ENCODE data around the gene C2orf69.

C2orf69 gene

DNA sequence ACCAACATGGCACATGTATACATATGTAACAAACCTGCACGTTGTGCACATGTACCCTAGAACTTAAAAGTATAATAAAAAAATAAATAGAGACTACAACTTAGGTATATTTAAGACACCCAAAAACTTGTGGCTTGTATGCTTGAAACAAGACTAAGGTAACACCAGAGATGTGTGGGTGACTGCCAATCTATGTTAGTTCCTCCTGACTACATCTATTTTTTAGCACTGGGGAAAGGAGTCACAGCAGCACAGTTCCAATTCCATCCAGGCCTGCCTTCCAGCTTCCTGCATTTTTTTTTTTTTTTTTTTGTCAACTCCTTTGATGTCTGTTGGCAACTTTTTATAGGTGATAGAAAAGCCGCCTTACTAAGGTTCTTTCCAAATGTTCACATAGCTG is 18.2 kb downstream of the C2orf69 start:
- TF ChIP-seq, protein P1, sequence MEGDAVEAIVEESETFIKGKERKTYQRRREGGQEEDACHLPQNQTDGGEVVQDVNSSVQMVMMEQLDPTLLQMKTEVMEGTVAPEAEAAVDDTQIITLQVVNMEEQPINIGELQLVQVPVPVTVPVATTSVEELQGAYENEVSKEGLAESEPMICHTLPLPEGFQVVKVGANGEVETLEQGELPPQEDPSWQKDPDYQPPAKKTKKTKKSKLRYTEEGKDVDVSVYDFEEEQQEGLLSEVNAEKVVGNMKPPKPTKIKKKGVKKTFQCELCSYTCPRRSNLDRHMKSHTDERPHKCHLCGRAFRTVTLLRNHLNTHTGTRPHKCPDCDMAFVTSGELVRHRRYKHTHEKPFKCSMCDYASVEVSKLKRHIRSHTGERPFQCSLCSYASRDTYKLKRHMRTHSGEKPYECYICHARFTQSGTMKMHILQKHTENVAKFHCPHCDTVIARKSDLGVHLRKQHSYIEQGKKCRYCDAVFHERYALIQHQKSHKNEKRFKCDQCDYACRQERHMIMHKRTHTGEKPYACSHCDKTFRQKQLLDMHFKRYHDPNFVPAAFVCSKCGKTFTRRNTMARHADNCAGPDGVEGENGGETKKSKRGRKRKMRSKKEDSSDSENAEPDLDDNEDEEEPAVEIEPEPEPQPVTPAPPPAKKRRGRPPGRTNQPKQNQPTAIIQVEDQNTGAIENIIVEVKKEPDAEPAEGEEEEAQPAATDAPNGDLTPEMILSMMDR (IDR thresholded peaks at IDR 0.05), result no peak
- TF ChIP-seq ZFX (IDR thresholded peaks at IDR 0.05; ENCODE audit: borderline replicate concordance), result no peak
- H3K27ac ChIP-seq, result no peak overlapping the region

DNA sequence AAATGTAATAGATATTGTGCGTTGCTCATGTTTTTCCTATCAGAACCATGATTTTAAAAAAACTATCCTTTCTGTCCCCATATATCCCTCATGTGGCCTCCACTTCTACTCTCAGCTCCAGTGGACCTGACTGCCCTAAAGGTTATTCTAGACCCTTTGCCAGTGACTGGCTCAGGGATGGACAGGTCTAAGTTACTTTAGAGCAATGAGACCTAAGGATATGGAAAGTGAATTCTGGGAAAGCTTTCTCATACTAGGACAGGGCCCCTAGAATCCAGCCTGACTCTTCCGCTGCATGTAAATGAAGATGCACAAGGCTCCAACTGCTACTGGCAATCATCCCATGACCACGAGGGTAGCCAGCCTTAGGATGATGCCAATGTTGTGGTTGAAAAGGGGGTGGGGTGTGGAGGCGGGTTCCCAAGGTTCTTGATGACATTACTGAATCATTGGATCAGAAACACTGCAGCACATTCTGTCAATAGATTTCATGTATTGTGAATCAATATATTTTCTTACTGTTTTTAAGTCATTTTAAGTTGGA is 21.3 kb downstream of the C2orf69 start:
- no peak overlapping the region for H3K27ac ChIP-seq

DNA sequence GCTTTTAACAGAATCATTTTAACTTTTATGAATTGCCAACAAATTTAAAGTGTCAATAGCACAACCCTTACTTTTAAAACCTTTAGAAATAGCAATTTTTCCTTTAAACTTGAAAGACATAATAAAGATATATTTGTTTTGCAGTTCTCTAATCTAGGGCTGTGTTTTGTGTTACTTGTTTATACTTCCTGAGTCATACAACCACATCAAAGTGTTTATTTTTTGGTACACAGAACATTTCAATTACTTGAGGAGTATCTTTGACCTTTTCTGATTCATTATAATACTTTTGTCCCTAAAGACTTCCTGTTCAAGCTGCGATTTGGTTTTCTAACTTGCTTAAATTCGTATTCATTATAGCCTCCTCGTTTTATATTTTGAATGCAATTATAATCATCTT is 22.4 kb downstream of the C2orf69 start:
- H3K27ac ChIP-seq, result no peak overlapping the region
- TF ChIP-seq ZFX (IDR thresholded peaks at IDR 0.05; ENCODE audit: borderline replicate concordance), result no peak
- TF ChIP-seq, protein P1 (IDR thresholded peaks at IDR 0.05), result no peak

More for the DNA sequence above, 21.3 kb downstream of the C2orf69 start:
- TF ChIP-seq, protein P1 (IDR thresholded peaks at IDR 0.05), result no peak
- TF ChIP-seq ZFX (IDR thresholded peaks at IDR 0.05; ENCODE audit: borderline replicate concordance), result no peak

DNA sequence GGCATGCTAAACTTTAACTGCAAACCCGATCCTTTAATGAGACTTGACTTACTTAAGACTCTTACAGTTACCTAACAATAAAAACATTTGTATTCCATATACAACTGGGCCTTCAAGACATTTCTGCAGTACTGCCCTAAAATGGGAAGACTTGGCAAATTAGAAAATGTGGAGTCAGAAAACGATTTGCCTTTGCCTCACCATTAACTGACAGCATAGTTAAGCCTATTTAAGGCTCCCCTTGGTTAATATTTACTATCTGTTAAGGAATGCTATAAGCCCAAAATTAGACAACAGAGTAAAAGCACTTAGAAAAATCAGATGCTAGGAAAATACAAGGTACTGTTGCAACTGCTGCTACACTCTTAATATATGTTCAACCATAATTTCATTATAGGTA is 25.5 kb downstream of the C2orf69 start:
- no peak for TF ChIP-seq ZFX (IDR thresholded peaks at IDR 0.05; ENCODE audit: borderline replicate concordance)
- TF ChIP-seq, protein P1 (IDR thresholded peaks at IDR 0.05), result no peak
- no peak overlapping the region for H3K27ac ChIP-seq

DNA sequence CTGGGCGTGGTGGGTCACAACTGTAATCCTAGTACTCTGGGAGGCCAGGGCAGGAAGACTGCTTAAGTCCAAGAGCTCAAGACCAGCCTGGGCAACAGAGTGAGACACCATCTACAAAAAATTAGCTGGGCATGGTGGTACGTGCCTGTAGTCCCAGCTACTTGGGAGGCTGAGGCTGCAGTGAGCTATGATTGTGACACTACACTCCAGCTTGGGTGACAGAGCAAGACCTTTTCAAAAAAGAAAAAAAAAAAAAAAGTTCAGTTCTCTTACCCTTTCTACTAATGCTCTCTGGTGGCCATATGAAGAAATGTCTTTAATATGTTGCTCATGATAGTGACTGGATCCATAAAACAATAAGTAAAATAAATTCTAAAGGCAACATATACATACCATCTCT is 29.3 kb downstream of the C2orf69 start:
- no peak for TF ChIP-seq ZFX (IDR thresholded peaks at IDR 0.05; ENCODE audit: borderline replicate concordance)
- TF ChIP-seq, protein P1 (IDR thresholded peaks at IDR 0.05), result peak; percentile 51; the same call in 1 of the 2 replicates
- no peak overlapping the region for H3K27ac ChIP-seq

DNA sequence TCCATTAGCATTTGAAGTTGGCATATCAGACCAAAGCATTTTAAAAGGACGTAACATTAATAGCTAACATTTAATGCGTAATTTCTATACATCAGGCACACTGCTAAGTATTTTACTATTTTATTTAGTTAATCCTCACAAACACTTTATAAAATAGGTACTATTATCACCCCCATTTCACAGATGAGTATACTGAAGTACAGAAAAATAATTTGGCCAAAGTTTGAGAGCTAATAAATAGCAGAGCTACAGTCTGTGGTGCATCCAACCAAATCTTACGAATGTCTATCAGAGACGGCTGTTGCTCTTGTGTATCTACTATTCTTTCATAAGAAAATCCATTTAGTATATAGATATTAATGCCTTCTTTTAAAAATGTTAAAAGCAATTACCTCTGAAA is 32.3 kb downstream of the C2orf69 start:
- TF ChIP-seq ZFX (IDR thresholded peaks at IDR 0.05; ENCODE audit: borderline replicate concordance), result no peak
- TF ChIP-seq, protein P1 (IDR thresholded peaks at IDR 0.05), result no peak

DNA sequence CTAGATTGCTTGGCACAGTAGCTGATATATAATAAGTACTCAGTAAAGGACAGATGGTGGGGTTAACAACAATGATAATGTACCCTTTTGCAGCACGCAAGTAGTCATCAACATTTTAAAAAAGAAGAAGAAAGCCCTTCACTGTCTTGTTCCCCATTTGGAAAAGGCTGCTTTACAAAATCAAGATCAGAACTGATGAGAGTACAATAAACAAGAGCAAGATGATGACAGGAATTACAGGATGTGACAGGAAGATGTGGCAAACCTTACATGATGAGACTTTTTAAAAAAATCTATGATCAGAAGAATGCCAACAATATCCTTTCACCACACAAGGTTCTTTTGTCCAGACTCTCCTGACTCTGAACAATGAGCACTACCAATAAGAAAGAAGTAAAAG is 35.1 kb downstream of the C2orf69 start:
- H3K27ac ChIP-seq, result no peak overlapping the region
- TF ChIP-seq, protein P1 (IDR thresholded peaks at IDR 0.05), result no peak
- no peak for TF ChIP-seq ZFX (IDR thresholded peaks at IDR 0.05; ENCODE audit: borderline replicate concordance)

More for the DNA sequence above, 32.3 kb downstream of the C2orf69 start:
- no peak overlapping the region for H3K27ac ChIP-seq

All from 22Rv1 (cell line).